Choroid plexus epithelial cell (primary cell): Measurements from ENCODE around the gene KCNH3.

Experiments
- DNase-seq: peaks from one replicate; pipeline ENCODE4 v3.0.0-alpha.2; 2010; ENCODE audit warnings: low read depth
- H3K4me3 ChIP-seq: 2 replicates; pipeline ENCODE4 v1.5.1; 2011; ENCODE audit warnings: low read depth, mild to moderate bottlenecking, control low read depth, low read length, moderate library complexity
- TF ChIP-seq, protein P1 (sequence below): conservative IDR thresholded peaks from 2 replicates; pipeline ENCODE4 v1.5.1; 2011; ENCODE audit warnings: low read depth, mild to moderate bottlenecking, control low read depth, inconsistent platforms, low read length, moderate library complexity

Gene KCNH3

DNA sequence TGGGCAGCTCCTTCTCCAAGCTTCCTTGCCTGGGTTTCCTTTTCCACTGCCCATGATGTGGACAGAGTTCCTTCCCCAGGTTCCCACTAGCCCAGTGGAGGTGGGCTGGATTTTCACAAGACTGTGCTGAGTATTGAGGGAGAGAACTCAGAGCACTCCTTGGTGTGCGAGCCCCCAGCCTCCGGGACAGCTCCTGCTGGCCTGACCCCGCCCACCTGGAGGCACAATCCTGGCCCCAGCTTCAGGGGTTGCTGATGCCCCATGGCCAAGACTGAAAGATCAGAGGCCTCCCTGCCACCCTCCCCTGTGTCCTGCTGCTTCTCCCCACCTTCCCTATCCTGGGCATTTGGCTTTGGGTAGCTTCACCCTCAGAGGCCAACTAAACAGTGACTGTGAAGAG is 7.7 kb downstream of the KCNH3 start:
- H3K4me3 ChIP-seq: no peak overlapping the region
- no peak for DNase-seq
- TF ChIP-seq, protein P1, sequence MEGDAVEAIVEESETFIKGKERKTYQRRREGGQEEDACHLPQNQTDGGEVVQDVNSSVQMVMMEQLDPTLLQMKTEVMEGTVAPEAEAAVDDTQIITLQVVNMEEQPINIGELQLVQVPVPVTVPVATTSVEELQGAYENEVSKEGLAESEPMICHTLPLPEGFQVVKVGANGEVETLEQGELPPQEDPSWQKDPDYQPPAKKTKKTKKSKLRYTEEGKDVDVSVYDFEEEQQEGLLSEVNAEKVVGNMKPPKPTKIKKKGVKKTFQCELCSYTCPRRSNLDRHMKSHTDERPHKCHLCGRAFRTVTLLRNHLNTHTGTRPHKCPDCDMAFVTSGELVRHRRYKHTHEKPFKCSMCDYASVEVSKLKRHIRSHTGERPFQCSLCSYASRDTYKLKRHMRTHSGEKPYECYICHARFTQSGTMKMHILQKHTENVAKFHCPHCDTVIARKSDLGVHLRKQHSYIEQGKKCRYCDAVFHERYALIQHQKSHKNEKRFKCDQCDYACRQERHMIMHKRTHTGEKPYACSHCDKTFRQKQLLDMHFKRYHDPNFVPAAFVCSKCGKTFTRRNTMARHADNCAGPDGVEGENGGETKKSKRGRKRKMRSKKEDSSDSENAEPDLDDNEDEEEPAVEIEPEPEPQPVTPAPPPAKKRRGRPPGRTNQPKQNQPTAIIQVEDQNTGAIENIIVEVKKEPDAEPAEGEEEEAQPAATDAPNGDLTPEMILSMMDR: no peak

- TF ChIP-seq, protein P1: no peak
- H3K4me3 ChIP-seq: no peak overlapping the region
These were observed 8.4 kb downstream of the KCNH3 start for GRCh38 chr12:49547090-49547690.

DNA sequence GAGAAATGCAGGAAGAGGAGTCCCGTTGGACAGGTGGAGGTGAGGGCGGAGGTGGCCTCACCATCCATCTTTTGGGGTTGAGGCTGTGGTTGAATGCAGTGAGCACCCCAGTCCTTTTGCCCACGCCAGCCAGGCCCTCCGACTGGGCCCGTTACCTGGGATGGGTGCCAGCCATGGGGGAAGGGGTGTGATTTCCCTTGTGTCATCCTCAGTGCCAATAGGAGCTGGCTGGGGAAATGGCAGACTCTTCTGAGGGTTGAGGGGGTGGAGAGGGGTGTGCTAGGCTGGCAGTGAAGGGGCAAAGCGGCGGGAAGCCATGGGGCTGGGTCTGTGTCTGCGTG is 9.6 kb downstream of the KCNH3 start:
- H3K4me3 ChIP-seq: peak overlapping the region; percentile 44
- TF ChIP-seq, protein P1: no peak
- DNase-seq: no peak

More at GRCh38 chr12:49547090-49547690, 8.4 kb downstream of the KCNH3 start:
- no peak for DNase-seq

- peak overlapping the region; percentile 44 for H3K4me3 ChIP-seq
- DNase-seq: peak; percentile 23
- TF ChIP-seq, protein P1: peak; percentile 53
These were observed 10.2 kb downstream of the KCNH3 start for GRCh38 chr12:49548822-49549648.

- TF ChIP-seq, protein P1: no peak
- no peak for DNase-seq
- no peak overlapping the region for H3K4me3 ChIP-seq
These were observed 11.2 kb downstream of the KCNH3 start for GRCh38 chr12:49549735-49550692.

DNA sequence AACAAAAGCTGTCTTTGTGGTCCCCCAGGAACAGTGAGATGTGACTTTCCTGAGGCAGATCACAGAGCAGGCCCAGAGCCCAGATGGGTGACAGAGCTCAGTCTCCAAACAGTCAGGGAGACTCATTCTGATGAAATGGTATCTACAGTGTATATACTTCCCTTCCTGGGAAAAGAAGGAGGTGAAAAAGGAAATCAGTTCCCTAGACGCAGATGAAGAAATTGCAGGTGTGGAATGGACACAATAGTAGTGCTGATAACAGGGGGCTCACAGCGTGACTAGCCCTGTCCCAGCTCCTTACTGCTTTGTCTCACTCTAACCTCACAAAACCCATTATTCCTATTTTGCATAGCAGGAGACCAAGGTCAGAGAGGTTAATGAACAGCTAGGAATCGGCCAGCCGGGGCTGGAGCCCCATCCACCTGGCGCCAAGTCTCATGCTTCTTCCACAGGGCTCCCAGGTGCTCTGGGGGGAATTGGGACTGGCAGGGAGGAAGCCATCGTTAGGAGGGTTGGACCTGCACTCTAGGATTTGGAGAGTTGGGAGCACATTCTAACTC is 11.9 kb downstream of the KCNH3 start:
- DNase-seq: no peak
- TF ChIP-seq, protein P1: no peak

More for the DNA sequence above, 11.9 kb downstream of the KCNH3 start:
- no peak overlapping the region for H3K4me3 ChIP-seq
